GM18502 (cell line): ENCODE results near the gene SRPX.

Experiments used
- ATAC-seq: cut with Tn5 transposase; IDR thresholded peaks from one replicate; pipeline ENCODE4 v1.9.1; 2021; ENCODE audit warnings: mild to moderate bottlenecking; ENCODE audit not compliant: unreplicated experiment, poor library complexity

The SRPX gene

GRCh38 chrX:38214044-38214443 is 6.6 kb downstream of the SRPX start:
- no peak for ATAC-seq

- no peak for ATAC-seq
Observed at GRCh38 chrX:38211891-38212635, 8.6 kb downstream of the SRPX start.

DNA sequence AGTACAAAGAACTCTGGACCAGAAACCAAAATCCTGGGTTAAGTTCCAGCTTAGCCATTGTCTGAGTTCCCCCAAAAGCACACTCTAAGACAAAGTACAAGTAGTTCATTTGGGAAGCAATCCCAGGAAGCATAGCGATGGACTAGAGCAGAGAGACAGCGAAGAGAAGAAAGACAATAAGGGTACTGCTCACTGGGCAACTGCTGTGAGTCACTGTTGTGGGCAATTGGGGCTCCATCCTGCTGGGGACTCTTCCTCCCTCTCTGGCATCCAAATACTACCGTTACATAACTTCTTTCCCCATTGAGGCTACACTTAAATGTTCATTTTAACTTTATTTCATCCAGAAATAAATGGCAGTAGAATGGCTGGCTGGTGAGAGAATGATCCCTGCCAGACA is 14.1 kb downstream of the SRPX start:
- no peak for ATAC-seq

GRCh38 chrX:38206036-38206435 is 14.6 kb downstream of the SRPX start:
- ATAC-seq = no peak

DNA sequence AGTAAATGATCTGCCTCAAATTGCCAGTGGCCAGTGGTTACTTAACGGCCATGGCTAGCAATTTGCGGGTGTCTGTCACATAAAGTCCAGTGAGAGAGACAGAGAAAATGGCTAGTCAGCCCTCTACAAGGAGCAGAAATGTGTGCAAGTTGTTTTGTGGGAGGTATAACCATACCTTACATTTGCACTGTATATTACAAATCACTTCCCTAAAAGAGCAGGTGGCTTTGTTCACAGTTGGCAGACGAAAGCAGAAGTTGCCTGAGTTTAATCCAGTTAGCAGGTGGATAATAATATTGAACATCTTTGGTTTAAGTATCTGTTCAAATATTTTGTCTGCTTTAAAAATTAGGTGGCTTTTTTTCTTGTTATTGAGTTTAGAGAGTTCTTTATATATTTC is 15.6 kb downstream of the SRPX start:
- ATAC-seq = peak; percentile 54

- peak; percentile 67 for ATAC-seq
Observed at GRCh38 chrX:38192007-38192810, 28.5 kb downstream of the SRPX start.

GRCh38 chrX:38189431-38190250 is 31.0 kb downstream of the SRPX start:
- no peak for ATAC-seq

- ATAC-seq = no peak
Observed at GRCh38 chrX:38183596-38183995, 37.1 kb downstream of the SRPX start.

DNA sequence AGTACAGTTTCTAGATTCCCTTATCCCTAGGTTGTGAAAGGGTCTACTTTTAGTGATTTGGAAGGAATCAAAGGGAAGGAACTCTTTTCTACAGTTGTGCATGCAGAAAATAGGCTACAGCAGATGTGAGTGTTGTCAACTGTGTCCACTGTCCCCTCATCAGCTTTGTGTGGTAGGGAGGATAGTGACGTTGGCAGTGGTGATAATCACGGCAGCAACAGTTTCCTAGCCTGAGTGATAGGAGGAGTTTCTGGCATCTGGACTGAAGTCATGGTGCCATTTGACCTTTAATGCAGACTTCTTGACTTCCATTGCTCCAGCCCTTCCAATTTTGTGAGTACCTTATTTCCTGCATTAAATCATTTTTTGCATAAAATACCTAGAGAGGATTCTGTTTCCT is 39.3 kb downstream of the SRPX start:
- no peak for ATAC-seq

- ATAC-seq = no peak
Observed at GRCh38 chrX:38178396-38178795, 42.3 kb downstream of the SRPX start.

DNA sequence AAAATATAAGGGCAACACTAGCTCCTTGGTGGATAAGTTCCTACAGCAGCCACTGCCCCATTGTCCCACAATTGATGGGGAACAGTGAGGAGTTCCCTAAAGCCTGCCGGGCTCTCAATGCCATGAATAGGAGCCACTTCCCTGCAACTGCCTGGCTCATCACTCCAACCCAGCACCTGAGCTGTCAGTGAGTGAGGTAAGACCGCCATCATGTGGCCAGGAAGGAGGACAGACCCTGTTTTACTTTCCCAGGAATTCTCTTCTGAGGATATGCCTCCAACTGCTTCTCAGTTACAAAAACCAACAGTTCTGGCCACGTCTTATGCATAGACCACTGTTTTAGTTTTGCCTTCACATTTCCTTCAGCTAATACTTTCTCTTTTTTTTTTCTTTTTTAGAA is 45.5 kb downstream of the SRPX start:
- no peak for ATAC-seq

GRCh38 chrX:38172596-38172995 is 48.1 kb downstream of the SRPX start:
- no peak for ATAC-seq

- ATAC-seq = no peak
Observed at GRCh38 chrX:38170556-38170955, 50.1 kb downstream of the SRPX start.

GRCh38 chrX:38166478-38167083 is 54.1 kb downstream of the SRPX start:
- ATAC-seq = no peak

DNA sequence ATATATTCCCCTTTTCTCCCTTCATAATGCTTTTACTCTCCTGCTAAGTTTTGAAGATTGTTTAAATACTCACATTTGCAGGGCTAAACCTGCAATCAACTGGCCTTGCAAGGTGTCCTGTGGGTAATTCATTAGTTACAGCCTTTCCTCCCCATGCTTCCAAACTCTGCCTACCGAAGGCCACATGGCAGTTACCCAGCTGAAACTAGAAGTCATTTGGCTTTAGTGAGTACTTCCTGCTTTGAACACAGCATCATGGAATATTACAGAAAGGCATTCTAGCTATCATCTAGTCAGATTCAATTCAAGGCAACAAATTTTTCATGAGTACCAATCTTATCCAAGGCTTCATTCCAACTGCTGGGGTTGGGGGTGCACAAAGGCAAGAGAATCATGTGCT is 55.6 kb downstream of the SRPX start:
- ATAC-seq = no peak

DNA sequence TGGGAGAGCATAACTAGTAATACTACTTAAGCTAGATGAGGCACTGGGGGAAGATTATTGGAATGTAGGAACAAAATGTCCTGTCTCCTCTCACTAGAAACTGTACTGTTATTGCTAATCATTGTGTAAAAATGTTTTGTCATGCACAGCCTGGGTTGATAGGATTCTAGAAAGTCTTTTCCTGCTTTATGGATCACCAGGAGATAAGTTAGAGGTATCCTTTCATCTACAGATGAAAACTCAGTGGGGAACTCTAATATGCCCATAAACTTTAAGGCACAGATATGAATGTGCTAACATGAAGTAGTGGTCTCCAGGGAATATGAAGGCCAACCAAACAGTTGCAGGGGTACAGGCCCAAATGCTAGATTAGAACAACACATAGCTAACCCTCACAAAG is 57.5 kb downstream of the SRPX start:
- no peak for ATAC-seq

- no peak for ATAC-seq
Observed at GRCh38 chrX:38156838-38157237, 63.8 kb downstream of the SRPX start.

DNA sequence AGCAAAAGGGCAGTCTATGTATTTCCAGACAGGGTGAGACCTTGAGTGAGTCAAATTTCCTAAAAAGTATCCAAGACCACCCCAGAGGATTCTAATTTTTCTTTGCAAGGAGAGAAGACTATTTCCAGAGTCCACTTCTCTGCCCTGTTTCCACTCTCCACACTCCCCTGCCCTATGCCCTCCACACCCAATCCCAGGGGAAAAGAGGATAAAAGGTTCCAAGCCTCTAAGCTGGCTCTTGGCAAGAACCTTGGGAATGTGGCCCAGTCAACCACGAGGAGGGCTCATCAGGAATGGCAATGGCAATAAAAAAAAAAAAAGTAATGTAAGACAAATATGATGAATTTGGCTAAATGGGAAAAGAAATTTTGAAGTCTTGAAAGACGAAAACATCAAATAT is 65.9 kb downstream of the SRPX start:
- no peak for ATAC-seq

DNA sequence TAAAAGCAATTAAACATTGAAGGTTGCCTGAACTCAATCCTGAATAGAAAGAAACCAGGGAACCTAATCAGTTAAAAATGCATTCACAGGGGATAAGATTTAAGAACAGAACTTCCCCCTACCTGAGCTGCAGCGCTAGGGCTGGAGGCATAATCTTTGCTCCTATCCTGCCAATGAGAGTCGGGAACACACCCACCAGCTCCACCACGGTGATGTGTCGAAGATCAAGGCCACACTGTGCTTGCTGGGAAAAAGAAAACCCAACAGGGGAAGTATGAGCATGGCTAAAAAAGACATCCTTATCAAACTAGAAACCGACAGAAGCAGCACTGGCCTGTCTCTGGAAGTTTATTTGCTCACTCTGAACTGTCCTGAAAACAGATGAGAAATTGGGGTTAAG is 66.3 kb downstream of the SRPX start:
- no peak for ATAC-seq

DNA sequence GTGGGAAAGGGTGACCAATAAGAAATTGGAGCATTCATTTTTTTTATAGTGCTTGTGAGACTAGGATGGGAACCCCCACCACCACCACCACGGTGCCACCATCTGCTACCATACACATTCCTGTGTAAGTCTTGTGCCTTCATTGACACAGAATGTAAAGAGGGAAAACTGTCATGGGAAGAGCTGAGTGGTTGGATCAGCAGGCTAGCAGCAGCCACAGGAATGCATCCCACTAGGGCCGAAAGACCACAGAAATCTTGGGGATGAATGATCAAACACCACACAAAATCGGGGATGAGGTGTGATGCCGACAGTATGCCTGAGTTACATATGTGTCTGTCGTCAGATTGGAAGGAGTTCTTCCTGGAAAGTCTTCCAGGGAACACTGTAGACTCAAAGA is 69.2 kb downstream of the SRPX start:
- no peak for ATAC-seq

DNA sequence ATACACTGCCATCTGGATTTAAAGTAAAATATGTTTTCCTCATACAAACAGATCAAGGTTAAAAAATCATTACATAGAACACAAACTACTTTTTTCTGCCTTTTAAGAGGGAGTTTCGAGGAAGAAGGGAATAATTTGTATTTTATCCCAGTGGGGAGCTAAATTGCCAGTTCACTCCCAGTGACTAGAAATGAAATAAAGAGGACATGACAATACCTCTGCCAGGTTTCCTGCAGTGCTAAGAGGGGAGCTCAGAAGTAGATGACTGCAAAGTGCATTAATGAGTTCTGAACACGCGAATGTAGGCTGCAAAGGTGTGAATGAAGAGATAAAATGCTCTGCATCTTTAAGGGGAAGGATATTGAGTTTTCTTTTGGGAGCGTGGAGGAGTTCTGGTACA is 69.7 kb downstream of the SRPX start:
- ATAC-seq = no peak
